ENCODE measurements around the gene GIT2.
"Not testable (repeated sequence)": the region's sequence is repeated elsewhere in the genome, so short reads cannot be mapped to it uniquely, and the experiment has no call there.

GIT2 gene

DNA sequence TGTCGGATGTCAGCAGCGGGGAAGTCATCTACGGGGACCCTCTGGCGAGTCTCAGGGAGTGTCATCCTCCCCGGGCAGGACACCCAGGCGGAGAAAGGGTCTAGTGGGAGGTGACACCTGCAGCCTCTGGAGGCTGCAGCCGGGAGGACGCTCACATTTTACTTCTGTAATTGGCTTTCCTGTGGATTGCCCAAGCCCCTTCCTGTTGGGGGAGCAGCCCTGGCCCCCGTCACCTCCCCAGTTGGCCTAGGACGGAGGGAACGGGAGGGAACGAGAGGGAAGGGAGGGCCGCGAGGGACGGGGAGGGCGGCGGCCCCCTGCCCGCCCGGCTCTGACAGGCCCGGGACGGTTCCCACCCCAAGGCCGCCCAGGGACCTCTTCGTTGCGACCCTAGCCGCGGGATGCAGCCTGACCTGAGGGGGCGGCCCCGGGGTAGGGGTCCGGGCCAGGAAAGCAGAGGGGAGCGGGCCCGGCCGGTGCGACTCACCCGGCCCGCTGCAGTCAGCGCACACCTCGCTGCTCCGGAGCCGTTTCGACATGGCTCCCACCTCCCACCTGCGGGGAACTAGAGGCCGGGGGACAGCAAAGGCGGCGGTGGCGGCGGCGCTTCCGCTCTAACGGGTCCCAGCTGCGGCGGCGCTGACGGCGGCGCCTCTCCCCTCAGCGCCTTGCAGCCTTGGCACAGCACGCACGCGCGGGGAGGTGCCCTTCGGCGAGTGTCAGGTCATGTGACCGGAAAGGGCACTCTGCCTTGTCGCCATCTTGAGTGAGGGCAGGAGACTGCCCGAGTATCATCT, at the start of gene GIT2:
GIT2 (minus strand) TSS at position 683 of the 797 bp plus-strand sequence; CDS start at position 539, 144 bp downstream.
- peak; percentile 92 to 96 for DNase-seq (ENCODE audit: low read depth in 2 of 2)

DNA sequence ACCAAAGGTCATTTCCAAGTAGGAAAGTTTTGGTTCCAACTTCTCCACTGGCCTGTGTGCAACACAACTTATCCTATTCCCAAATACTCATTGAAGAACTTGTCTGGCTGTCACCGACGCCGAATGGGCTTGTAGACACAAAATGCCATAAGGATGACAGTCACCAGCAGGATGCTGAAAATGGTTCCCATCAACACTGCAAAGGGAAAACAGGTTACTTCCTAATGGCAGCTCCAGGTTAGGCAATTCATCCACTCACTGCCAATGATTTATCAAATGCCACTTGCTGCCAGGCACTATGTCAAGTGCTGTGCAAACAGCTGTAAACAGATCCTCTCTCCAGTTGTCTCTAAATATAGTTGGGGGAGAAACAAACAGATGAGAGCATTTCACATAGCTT, 46.1 kb upstream of the GIT2 start:
- no peak for DNase-seq (ENCODE audit: low read depth in 2 of 2)

- DNase-seq (ENCODE audit: low read depth in 2 of 2): no peak
These were observed 43.1 kb upstream of the GIT2 start for GRCh38 chr12:110039085-110039807.

- DNase-seq (ENCODE audit: low read depth in 2 of 2): no peak
These were observed 42.5 kb upstream of the GIT2 start for GRCh38 chr12:110038741-110039084.

GRCh38 chr12:110037315-110037714, 41.1 kb upstream of the GIT2 start:
- no peak for DNase-seq (ENCODE audit: low read depth in 2 of 2)

DNA sequence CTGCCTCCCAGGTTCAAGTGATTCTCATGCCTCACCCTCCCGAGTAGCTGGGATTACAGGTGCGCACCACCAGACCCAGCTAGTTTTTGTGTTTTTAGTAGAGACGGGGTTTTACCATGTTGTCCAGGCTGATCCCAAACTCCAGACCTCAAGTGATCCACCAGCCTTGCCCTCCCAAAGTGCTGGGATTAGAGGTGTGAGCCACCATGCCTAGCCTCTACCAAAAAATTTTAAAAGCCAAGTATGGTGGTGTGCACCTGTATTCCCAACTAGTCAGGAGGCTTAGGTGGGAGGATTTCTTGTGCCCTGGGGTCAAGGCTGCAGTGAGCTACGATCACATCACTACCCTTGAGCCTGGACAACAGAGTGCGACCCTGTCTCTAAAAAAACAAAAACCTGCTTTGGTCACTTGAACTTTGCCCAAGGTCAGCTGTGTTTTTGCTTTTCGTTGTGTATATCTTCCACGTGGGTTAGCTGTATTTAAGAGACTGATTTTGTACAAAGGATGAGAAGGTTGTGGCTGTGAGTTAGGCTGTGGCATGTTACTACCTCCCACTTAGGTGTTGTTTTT, 39.5 kb upstream of the GIT2 start:
- no peak for DNase-seq (ENCODE audit: low read depth in 2 of 2)

- DNase-seq (ENCODE audit: low read depth in 2 of 2): no peak
These were observed 37.7 kb upstream of the GIT2 start for GRCh38 chr12:110033888-110034287.

DNA sequence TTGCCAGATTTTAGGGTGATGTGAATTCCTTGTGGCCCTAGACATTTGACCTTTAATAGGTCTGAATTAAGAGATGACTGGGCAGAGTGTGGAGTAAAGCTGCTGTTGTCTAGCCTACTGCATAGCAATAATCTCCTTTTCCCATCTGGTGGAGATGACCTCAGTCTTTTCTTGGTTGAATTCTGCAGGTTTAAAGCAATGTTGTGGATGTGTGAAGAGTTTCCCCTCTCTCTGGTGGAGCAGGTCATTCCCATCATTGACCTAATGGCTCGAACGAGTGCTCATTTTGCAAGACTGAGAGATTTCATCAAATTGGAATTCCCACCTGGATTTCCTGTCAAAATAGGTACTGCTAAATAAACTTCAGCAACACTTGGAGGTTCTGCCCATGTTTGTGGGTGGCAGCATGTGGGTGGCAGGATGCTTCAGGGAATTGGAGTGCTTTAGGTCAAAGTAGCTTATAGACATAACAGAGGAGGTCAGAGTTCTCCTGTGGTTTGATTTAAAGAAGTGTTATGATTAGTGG, 33.2 kb upstream of the GIT2 start:
- no peak for DNase-seq (ENCODE audit: low read depth in 2 of 2)

DNA sequence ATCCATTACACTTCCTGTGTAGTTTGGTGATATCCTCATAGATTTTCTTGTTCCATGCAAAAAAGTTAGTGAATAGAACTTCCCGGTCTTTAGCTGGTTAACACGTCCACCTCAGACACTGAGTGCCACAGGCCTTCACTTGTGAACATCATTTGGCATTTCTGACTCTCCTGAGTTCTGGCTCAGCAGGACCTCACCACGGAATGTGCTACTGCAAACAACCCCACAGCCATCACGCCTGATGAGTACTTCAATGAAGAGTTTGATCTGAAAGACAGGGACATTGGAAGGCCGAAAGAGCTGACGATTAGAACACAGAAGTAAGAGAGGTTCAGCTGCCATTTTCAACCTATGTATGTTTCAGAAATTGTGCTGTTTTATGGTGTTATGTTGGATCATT, 32.2 kb upstream of the GIT2 start:
- DNase-seq (ENCODE audit: low read depth in 2 of 2): no peak

DNA sequence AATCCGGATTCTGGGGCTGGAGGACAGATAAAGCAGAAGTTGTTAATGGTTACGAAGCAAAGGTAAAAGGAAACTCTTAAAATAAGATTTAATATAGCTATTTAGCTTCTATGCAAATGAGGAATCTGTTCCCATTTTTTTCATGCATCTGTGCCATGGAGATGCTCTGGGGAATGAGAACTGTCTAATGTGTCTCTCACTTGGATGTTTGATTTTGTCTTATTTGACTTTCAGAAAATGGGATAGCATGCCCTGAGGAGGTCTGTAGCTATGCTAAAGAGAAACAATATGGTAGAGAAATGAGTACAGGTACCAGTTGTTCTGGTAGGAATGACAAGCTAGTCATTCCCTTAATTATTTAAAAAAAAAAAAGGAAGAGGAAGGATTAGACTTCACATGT, 27.9 kb upstream of the GIT2 start:
- DNase-seq (ENCODE audit: low read depth in 2 of 2): no peak

DNA sequence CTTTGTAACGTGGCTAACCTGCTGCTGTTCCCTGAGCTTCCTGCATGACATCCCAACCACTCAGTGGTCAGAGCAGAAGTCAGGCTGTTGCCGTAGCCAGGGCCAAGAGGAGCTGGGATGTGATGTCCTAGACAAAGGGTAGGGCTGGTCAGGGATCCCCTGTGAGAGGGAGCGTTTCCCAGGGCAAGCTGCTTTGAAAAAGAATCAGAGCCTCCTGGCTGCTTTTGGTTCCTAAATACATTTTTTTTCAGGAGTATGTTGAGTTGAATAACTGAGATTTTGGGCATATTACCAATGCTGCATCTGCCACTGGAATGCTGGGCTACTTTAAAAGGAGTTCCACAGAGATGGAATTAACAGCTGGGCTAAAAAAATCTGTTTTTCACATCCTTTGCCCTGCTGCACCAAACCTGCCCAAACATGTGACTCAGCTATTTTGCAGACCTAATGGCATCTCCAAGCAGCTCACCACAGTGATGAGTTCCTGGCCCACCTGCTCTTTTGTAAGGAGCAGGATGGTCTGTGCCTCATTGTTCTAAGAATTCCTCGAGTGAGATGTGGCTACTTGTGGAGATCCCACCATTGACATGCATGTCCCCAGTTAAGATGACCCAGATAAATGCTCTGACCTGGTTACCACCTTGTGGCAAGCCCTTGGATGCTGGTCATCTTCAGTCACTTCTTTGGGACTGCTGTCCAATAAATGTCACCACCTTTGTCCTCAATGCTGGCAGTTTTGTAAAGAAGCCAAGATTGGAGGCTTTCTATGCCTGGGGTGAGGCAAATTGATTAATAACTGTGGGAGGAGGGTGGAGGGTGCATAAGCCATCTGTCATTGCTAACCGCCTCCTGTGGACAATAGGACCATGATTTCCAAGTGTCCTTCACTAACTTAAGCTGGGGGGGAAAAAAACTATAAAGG, 27.2 kb upstream of the GIT2 start:
- DNase-seq (ENCODE audit: low read depth in 2 of 2): no peak

DNA sequence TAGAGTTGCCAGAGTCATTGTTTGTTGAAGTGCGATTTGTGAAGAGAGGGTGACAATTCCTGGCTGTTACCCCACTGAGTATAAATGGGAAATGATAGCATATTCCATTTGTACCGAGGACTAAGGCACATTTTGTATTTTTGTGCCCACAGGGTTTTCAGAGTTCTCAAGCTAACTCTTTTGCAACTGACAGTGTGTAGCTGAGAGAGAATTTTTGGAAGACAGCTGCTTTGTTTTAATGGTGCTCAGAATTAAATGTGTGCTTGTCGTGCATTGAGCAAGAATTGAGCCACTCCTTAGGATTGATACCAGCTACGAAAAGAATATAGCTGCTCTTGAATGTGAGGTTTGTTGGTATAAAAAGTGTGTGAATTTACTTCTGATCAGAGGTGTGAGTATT, 24.8 kb upstream of the GIT2 start:
- no peak for DNase-seq (ENCODE audit: low read depth in 2 of 2)

DNA sequence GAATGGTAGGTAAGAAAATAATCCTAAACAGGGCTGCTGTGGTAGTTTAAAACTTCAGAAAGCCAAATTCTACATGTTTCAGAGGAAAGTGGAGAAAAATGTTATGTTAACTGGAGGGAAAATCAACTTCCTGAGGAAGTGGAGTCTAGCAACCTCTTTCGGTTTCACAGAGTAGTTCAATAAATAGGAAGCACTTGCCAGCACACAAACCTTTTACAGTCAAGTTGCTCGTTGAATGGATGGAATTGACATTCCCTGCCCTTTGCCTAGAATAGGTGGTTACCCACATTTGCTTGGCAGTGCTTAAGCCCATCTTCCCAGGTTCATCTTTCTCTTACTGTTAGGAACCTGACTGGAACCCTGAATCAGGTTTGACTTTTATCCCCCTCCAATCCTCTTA, 19.0 kb upstream of the GIT2 start:
- no peak for DNase-seq (ENCODE audit: low read depth in 2 of 2)

DNA sequence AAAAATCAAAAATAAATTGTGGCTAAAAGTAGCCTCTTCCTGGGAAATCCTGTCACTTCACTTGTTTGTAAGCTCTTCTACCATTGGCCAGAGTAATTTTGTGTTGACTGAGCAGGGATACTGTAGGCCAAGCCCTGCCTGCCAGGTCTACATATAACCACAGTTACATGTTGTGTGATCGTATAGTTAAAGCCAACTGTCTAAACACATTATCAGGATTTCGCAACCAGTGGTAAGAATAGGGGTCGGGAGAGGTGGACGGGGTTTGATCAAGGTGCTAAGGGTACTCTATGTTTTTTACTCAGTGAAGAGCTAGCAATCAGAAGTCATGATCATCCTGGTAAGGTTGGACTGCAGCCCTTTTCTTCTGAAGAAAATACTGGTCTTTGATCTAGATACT, 16.5 kb upstream of the GIT2 start:
- no peak for DNase-seq (ENCODE audit: low read depth in 2 of 2)

- DNase-seq (ENCODE audit: low read depth in 2 of 2): no peak
These were observed 16.0 kb upstream of the GIT2 start for GRCh38 chr12:110012137-110012536.

DNA sequence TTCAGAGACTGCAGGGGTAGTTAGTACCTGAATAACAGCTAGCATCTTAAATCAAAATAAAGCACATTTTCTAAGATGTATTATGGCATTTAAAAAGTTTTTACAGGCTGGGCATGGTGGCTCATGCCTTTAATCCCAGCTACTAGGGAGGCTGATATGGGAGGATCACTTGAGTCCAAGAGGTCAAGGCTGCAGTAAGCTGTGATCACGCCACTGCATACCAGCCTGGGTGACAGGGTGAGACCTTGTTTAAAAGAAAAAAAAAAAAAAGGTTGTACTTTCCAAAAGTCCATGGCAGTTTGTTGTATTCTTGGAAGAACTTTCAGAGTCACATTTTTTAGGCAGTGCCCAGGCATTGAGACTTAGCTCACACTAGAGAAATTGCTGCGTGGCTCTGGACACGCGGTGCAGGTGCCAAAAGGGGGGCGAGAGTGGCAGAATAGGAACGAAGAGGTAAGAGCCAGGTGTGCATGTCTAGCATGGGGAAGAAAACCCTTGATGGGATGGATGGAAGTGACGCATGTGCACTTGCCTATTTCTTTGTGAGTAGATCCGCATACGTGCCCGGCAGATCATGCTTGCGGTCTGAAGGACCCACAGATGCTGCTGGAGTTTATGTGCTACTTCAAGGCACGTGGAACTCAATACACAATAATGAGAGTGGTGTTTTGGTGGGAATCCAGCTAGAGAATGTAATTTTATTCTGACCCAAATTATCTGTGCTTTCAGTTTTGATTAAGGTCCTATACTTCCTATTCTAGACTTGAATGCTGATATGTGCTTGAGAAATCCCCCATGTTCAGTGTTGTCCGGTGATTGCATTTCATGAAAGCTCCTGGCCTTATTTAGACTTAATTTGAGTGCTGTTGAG, 14.9 kb upstream of the GIT2 start:
- no peak for DNase-seq (ENCODE audit: low read depth in 2 of 2)

DNA sequence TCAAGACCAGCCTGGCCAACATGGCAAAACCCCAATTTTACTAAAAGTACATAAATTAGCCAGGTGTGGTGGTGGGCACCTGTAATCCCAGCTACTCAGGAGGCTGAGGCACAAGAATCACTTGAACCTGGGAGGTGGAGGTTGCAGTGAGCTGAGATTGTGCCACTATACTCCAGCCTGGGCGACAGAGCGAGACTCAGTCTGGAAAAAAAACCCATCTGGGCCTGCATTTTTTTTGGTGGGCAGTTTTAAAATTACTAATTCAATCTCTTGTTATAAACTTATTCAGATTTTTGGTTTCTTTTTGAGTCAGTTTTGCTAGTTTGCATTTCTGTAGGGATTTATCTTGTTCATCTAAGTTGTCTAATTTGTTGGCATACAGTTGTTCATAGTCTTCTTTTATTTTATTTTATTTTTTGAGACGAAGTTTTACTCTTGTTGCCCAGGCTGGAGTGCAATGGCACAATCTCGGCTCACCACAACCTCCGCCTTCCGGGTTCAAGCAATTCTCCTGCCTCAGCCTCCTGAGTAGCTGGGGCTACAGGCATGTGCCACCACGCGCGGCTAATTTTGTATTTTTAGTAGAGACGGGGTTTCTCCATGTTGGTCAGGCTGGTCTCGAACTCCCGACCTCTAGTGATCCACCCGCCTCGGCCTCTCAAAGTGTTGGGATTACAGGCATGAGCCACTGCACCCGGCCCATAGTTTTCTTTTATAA, 12.7 kb upstream of the GIT2 start:
- DNase-seq (ENCODE audit: low read depth in 2 of 2): not testable (repeated sequence)

DNA sequence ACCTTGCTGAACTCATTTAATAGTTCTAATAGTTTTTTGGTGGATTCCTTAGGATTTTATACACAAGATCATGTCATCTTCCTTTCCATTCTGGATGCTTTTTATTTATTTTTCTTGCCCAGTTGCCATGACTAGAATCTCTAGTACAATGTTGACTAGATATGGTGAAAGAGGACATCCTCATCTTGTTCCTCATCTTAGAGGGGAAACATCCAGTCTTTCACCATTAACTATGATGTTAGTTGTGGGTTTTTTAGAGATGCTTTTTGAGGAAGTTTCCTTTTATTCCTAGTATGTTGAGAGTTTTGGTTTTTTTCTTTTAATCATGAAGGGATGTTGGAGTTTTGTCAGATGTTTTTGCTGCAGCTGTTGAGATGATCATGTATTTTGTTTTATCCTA, 11.7 kb upstream of the GIT2 start:
- no peak for DNase-seq (ENCODE audit: low read depth in 2 of 2)

DNA sequence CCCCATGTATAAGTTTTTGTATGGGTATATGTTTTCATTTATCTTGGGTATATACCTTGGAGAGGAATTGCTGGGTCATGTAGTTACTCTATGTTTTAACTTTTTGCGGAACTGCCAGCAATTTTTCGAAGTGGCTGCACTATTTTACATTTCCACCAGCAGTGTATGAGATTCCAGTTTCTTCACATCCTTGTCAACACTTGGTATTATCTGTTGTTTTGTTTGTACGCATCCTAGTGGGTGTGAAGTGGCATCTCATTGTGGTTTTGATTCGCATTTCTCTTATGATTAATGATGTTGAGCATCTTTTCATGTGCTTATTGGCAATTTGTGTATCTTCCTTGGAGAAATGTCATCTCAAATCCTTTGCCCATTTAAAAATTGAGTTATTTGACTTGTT, 9.9 kb upstream of the GIT2 start:
- DNase-seq (ENCODE audit: low read depth in 2 of 2): no peak

- DNase-seq (ENCODE audit: low read depth in 2 of 2): no peak
These were observed 9.3 kb upstream of the GIT2 start for GRCh38 chr12:110005319-110005973.
